H9 (cell line): ENCODE measurements around the gene OBI1. TPM values are rescaled to one million over a fixed set of nuclear protein-coding genes. Genes with fewer than 3 reads are reported as not detected.

ENCODE experiments used
- DNase-seq: peaks from one replicate; pipeline ENCODE4 v3.0.0-alpha.2; 2017
- H2AFZ ChIP-seq: one replicate; pipeline ENCODE4 v1.6.1; 2013; ENCODE audit warnings: mild to moderate bottlenecking, low read length, control low read depth, moderate library complexity
- H2AK5ac ChIP-seq: 2 replicates; pipeline ENCODE4 v1.6.1; 2013; ENCODE audit warnings: low read length, control low read depth, mixed read lengths; ENCODE audit not compliant: insufficient read length
- H2BK120ac ChIP-seq: one replicate; pipeline ENCODE4 v1.6.1; 2013; ENCODE audit warnings: low read depth, mild to moderate bottlenecking, low read length, control low read depth, inconsistent platforms; ENCODE audit not compliant: poor library complexity, severe bottlenecking
- H2BK12ac ChIP-seq: 2 replicates; pipeline ENCODE4 v1.6.1; 2013; ENCODE audit warnings: low read length, control low read depth, mixed read lengths, low read depth; ENCODE audit not compliant: insufficient read length
- H2BK15ac ChIP-seq: 2 replicates; pipeline ENCODE4 v1.6.1; 2013; ENCODE audit warnings: low read depth, low read length, control low read depth
- H2BK20ac ChIP-seq: one replicate; pipeline ENCODE4 v1.6.1; 2013; ENCODE audit warnings: low read depth, mild to moderate bottlenecking, low read length, control low read depth, inconsistent platforms; ENCODE audit not compliant: poor library complexity, severe bottlenecking
- H2BK5ac ChIP-seq: 2 replicates; pipeline ENCODE4 v1.6.1; 2013; ENCODE audit warnings: low read length, control low read depth, mixed read lengths; ENCODE audit not compliant: insufficient read length
- H3K14ac ChIP-seq: 2 replicates; pipeline ENCODE4 v1.6.1; 2013; ENCODE audit warnings: low read length, control low read depth; ENCODE audit not compliant: insufficient read depth
- H3K18ac ChIP-seq: 2 replicates; pipeline ENCODE4 v1.6.1; 2013; ENCODE audit warnings: low read depth, mild to moderate bottlenecking, mixed read lengths, low read length, control low read depth; ENCODE audit not compliant: insufficient read length
- H3K23ac ChIP-seq: 2 replicates; pipeline ENCODE4 v1.6.1; 2013; ENCODE audit warnings: low read length, control low read depth, mixed read lengths, low read depth; ENCODE audit not compliant: insufficient read length
- H3K23me2 ChIP-seq: 2 replicates; pipeline ENCODE4 v1.6.1; 2013; ENCODE audit warnings: low read depth, mild to moderate bottlenecking, mixed read lengths, low read length, control low read depth; ENCODE audit not compliant: insufficient read length, poor library complexity, severe bottlenecking
- H3K27ac ChIP-seq: 2 replicates; pipeline ENCODE4 v1.5.1; 2013; ENCODE audit warnings: low read length, control low read depth, mixed read lengths, low read depth; ENCODE audit not compliant: insufficient read length
- H3K27me3 ChIP-seq: 2 replicates; pipeline ENCODE4 v1.6.1; 2013; ENCODE audit warnings: low read length, control low read depth, inconsistent platforms; ENCODE audit not compliant: insufficient read depth
- H3K4ac ChIP-seq: 2 replicates; pipeline ENCODE4 v1.6.1; 2013; ENCODE audit warnings: low read depth, mild to moderate bottlenecking, control low read depth, inconsistent platforms, low read length, moderate library complexity
- H3K4me1 ChIP-seq: 2 replicates; pipeline ENCODE4 v1.6.1; 2013; ENCODE audit warnings: low read length, control low read depth, inconsistent platforms; ENCODE audit not compliant: insufficient read depth
- H3K4me2 ChIP-seq: 2 replicates; pipeline ENCODE4 v1.6.1; 2013; ENCODE audit warnings: low read length, control low read depth, mixed read lengths; ENCODE audit not compliant: insufficient read length, insufficient read depth
- H3K56ac ChIP-seq: 2 replicates; pipeline ENCODE4 v1.6.1; 2013; ENCODE audit warnings: low read depth, mild to moderate bottlenecking, mixed read lengths, low read length, control low read depth; ENCODE audit not compliant: insufficient read length
- H3K79me1 ChIP-seq: 2 replicates; pipeline ENCODE4 v1.6.1; 2013; ENCODE audit warnings: low read depth, mild to moderate bottlenecking, moderate library complexity, low read length, control low read depth, inconsistent platforms; ENCODE audit not compliant: insufficient read depth, poor library complexity, severe bottlenecking
- H3K79me2 ChIP-seq: 2 replicates; pipeline ENCODE4 v1.6.1; 2013; ENCODE audit warnings: low read length, control low read depth, inconsistent platforms; ENCODE audit not compliant: insufficient read depth
- H3K9ac ChIP-seq: 2 replicates; pipeline ENCODE4 v1.6.1; 2013; ENCODE audit warnings: low read length, control low read depth, mixed read lengths; ENCODE audit not compliant: insufficient read length; ENCODE audit errors: extremely low read depth
- H3K9me3 ChIP-seq: one replicate; pipeline ENCODE4 v1.6.1; 2013; ENCODE audit warnings: low read depth, low read length, inconsistent platforms; ENCODE audit not compliant: control insufficient read depth
- H3T11ph ChIP-seq: one replicate; pipeline ENCODE4 v1.6.1; 2013; ENCODE audit warnings: mild to moderate bottlenecking, low read length, control low read depth, inconsistent platforms
- H4K20me1 ChIP-seq: one replicate; pipeline ENCODE4 v1.6.1; 2013; ENCODE audit not compliant: control insufficient read depth, insufficient read length, insufficient read depth
- H4K5ac ChIP-seq: 2 replicates; pipeline ENCODE4 v1.6.1; 2013; ENCODE audit warnings: low read depth, mild to moderate bottlenecking, mixed read lengths, low read length, control low read depth; ENCODE audit not compliant: insufficient read length
- H4K8ac ChIP-seq: replicated peaks from 2 replicates; pipeline ENCODE4 v1.6.1; 2013; ENCODE audit warnings: low read length, control low read depth, mixed read lengths, low read depth; ENCODE audit not compliant: insufficient read length
- H4K91ac ChIP-seq: 2 replicates; pipeline ENCODE4 v1.6.1; 2013; ENCODE audit warnings: low read depth, mild to moderate bottlenecking, moderate library complexity, mixed read lengths, low read length, control low read depth; ENCODE audit not compliant: insufficient read length
- H3K27ac Mint-ChIP-seq, 3 experiments: 2 replicates in 2 of 3; 3 replicates in 1 of 3; pipeline ENCODE4 v1.8.0; 2020 to 2021; ENCODE audit warnings: mixed read lengths in 3 of 3, mild to moderate bottlenecking in 1 of 3, moderate library complexity in 1 of 3
- H3K27me3 Mint-ChIP-seq: 2 replicates; pipeline ENCODE4 v1.8.0; 2021; ENCODE audit warnings: low read depth, mild to moderate bottlenecking, moderate library complexity, mixed read lengths
- H3K36me3 Mint-ChIP-seq, 3 experiments: 2 replicates in 2 of 3; 3 replicates in 1 of 3; pipeline ENCODE4 v1.8.0; 2020 to 2021; ENCODE audit warnings: low read depth in 3 of 3, mixed read lengths in 3 of 3; ENCODE audit not compliant: insufficient read depth in 1 of 3
- H3K4me1 Mint-ChIP-seq, 2 experiments: 2 replicates each; pipeline ENCODE4 v1.8.0; 2020; ENCODE audit warnings: mixed read lengths in 2 of 2
- H3K4me3 Mint-ChIP-seq, 2 experiments: 2 replicates in 1 of 2; 3 replicates in 1 of 2; pipeline ENCODE4 v1.8.0; 2020 to 2021; ENCODE audit warnings: mild to moderate bottlenecking in 2 of 2, mixed read lengths in 2 of 2, moderate library complexity in 1 of 2
- H3K9me3 Mint-ChIP-seq, 2 experiments: 2 replicates in 1 of 2; 3 replicates in 1 of 2; pipeline ENCODE4 v1.8.0; 2020; ENCODE audit warnings: mild to moderate bottlenecking in 2 of 2, mixed read lengths in 2 of 2, moderate library complexity in 1 of 2
- CTCF ChIP-seq: fragments of 200-600 bp; sonication (generic); conservative IDR thresholded peaks from 3 replicates; pipeline ENCODE4 v1.8.0; 2021; ENCODE audit warnings: antibody characterized with exemption, mild to moderate bottlenecking
- WGBS: extraction: QIAGEN DNeasy Blood & Tissue Kit; methylation state at CpG from one replicate; pipeline ENCODE4 v1.1.7; 2013; ENCODE audit warnings: missing lambda C conversion rate, low lambda C conversion rate, mixed read lengths; ENCODE audit not compliant: insufficient read length; ENCODE audit errors: extremely low coverage; 5-methylcytosine and 5-hydroxymethylcytosine counted together
- total RNA-seq: library from RNA; stranded (reverse); gene quantifications from 2 replicates; pipeline ENCODE4 v1.2.1, GENCODE V29; 2021

The OBI1 gene
- total RNA-seq, 1 experiment from 2014 or later, result 24.4 TPM

GRCh38 chr13:78602561-78603239 is 56.3 kb downstream of the OBI1 start:
- Histone ChIP-seq H3K27ac (no peak overlapping the region), H2BK120ac (no peak overlapping the region), H2BK20ac (no peak overlapping the region), H3K9me3 (no peaks in the 10 kb centered on the region), H2BK5ac (no peak overlapping the region), H2AK5ac (no peak overlapping the region), H3K4me1 (no peaks in the 10 kb centered on the region), H3K4me2 (peak overlapping the region; percentile 60), H3K79me1 (no peaks in the 10 kb centered on the region), H2AFZ (no peak overlapping the region), H3K79me2 (no peaks in the 10 kb centered on the region), H4K8ac (no peak overlapping the region), H3K27me3 (peaks cover 87% of the 10 kb centered on the region), H3T11ph (no peak overlapping the region), H4K91ac (no peak overlapping the region), H4K20me1 (no peaks in the 10 kb centered on the region), H3K9ac (no peak overlapping the region), H3K23me2 (peaks cover 22% of the 10 kb centered on the region), H2BK15ac (no peak overlapping the region), H4K5ac (no peak overlapping the region), H3K56ac (no peak overlapping the region), H3K4ac (no peak overlapping the region), H3K23ac (no peak overlapping the region), H2BK12ac (no peak overlapping the region), H3K18ac (no peak overlapping the region), H3K14ac (no peak overlapping the region)
- peaks cover 96% of the 10 kb centered on the region for H3K27me3 Mint-ChIP-seq
- peak overlapping the region; percentile 57 to 89 for H3K4me3 Mint-ChIP-seq
- H3K9me3 Mint-ChIP-seq, result peaks cover 8 to 24% of the 10 kb centered on the region in 2 experiments; a peak in 3 of 5 replicates
- DNase-seq, result peak; percentile 50
- peaks cover 23 to 52% of the 10 kb centered on the region in 2 experiments for H3K4me1 Mint-ChIP-seq
- peak overlapping the region in 1 of 3 experiments; percentile 40; a peak in 1 of 7 replicates for H3K27ac Mint-ChIP-seq
- no peak for TF ChIP-seq CTCF
- H3K36me3 Mint-ChIP-seq, result peaks cover 0 to 2% (median 2%) of the 10 kb centered on the region in 3 experiments; a peak in 3 of 7 replicates
- no CpG with 5 or more reads among the region's 51 CpGs for WGBS
